Putamen (tissue), 1 donor: Measurements from ENCODE around the gene AFF3.

Source experiments
- DNase-seq: peaks from one replicate; pipeline ENCODE4 v3.0.0-alpha.2; 2016; ENCODE audit warnings: low spot score

Gene AFF3

DNA sequence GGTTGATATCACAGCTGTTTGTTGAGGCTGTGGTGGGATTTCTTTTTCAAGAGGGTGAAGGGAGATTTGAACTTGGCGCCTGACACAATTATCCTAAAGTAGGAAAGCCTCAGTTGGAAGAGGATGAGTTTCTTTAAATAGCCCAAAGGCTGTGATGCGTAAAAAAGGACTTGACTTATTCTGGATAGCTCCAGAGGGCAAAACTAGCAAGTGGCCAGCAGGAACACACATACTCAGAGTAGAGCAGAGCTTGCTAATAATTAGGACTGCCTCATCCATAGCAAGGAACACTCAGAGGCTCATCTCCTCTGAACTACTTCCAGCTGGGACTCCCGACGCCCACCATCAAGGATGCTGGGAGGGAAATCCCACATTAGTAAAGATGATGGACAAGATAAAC is 74.0 kb downstream of the AFF3 start:
- no peak for DNase-seq

DNA sequence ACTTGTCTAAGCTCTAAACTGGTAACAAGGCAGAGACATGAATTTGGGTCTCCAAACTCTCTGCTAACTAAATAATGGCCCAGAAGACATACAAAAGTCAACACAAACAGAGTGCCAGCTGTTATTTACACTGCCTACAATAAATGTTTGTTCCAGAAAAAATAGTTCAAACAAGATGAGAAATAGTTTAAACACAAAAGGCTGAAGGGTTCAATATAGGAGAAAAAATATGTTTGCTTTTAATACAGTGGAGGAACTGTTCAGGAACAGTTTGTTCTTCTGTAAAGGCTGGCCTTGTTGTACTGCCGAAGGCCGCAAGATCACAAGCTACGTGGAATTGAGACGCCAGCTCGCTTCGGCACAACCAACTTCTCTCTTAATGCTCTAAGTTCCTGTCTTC is 74.6 kb downstream of the AFF3 start:
- DNase-seq = no peak

DNA sequence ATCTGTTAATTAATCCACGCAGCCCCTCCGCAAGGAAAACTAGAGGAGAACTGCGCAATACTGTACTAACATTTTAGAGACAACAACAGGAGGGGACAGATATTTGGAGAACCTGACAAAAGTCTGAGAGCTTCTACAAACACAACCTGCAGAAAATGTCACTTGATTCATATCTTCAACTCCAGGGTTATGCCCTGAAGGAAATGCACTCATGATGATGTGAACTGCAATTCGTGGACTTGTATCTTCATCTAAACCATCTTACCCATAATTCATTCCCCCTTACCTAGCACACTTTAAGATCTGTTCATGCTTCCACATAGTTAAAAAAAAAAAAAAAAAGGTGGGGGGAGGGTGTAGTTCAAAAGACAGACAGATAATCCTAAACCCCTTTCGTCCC is 75.5 kb downstream of the AFF3 start:
- DNase-seq = no peak

DNA sequence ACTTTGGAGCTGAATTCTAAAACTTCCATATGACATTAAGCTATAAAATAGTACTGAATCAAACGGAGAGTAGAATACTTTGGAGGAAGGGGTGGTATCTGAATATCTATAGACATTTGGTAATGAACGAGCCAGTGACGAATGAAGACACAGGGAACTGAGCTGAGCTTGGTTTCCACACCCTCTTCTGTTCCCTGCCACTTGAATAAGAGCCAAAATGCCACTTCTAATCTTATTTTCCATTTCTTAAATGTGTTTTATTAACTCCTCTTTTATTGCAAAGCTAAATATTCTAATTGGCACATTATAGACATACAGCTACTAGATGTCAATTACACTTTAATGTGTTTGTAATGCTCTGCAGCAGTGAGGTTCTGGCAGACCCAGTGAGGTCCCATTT is 76.1 kb downstream of the AFF3 start:
- no peak for DNase-seq

DNA sequence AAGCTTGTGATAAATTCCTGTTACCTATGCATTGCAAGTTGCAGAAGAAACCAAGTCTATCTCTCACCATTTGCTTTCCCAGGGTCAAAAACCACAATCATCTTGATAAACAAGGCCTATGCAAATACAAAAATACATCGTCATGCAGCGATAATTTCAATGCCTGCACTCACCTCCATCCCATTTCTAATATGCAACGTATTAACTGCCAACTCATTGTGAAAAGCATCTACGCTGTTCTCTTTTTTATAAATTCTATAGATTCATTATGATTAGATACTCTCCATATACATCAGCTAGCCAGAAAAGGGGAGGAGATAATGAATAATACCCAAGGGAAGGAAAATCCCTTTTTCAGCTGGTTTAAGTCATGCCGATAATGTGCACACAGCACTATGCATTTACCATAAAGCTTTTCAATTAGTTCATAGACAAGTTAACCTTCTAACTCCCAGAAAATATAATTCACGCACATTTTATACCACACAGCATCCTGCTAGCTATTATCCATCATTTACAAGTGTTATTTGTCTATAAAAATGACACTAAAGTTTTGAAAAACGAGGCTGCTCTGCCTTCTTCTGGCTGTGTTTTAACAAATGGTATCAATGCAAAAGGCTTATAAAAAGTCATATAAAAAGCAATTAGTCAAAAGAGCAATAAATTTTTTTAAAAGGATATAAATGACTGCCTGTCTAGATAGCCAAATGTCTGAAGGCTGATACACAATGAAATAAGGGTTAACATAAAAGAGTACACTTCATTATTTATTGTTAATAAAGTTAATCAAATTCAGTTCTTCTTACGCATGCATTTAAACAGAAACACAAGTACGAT is 77.6 kb downstream of the AFF3 start:
- no peak for DNase-seq

DNA sequence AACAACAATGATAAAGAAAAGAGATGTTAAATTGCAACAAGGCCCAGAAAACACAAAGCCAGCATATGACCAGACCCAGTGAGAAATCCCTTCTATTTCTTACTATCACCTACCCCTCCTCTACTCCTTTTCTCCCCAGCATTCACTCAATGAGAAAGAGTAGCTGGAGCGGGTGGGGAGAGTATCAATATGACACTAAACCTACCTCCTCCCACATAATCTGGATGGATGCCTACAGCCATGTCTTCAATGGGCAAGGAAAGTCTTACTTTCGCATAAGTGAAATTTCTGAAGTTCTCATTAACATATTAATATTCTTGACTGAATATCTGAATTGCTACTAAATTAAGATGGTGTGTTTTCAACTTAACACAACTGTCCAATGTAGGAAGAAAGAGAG is 78.2 kb downstream of the AFF3 start:
- no peak for DNase-seq

DNA sequence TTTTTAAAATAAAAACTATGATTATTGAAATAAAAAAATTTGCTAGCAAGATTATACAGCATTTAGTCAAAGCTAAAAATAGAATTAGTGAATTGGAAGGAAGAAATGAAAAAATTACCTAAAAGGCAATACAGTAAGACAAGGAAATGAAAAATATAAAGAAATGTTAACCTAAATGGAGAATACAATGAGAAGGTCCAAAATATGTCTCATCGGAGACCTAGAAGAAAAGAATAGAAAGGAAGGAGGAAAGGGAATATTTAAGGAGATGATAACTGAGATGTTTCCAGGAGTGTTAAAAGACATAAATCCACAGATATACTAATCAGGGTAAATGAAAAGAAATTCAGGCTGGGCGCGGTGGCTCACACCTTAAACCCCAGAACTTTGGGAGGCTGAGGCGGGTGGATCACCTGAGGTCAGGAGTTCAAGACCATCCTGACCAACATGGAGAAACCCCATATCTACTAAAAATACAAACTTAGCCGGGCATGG is 78.9 kb downstream of the AFF3 start:
- no peak for DNase-seq

DNA sequence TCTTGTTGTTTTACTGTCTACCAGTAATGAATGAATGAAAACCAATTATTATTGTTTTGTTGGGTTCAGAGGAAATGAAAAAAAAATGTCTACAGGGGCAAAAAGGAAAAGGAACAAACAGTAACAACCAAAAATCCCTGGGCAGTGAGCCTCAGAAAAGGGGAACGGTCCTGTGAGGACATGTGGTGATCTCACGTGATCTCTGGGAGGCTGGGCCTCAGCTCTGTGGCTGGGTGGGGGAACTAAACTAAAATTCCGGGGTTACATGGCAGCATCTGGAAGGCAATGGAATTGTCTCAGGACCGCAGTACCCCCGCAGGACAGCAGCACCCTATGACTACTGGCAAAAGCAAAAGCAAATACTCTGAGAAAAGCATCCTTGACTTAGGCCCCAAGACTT is 80.1 kb downstream of the AFF3 start:
- no peak for DNase-seq

DNA sequence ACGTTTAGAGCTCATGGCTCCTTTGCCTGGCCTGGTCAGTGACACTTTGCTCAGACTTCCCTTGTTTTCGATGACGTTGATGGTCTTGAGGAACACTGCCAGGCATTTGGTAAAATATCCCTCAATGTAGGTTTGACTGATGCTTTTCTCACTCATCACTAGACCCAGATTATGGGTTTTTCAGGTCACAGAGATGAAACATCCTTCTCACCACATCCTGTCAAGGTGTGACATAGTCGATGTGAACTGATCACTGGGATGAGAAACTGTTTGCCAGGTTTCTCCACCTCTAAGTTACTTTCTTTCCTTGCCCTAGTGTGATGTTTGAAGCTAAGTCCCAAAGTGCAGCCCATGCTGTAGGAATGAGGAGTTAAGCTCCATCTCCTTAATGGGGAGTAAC is 81.5 kb downstream of the AFF3 start:
- DNase-seq = no peak

DNA sequence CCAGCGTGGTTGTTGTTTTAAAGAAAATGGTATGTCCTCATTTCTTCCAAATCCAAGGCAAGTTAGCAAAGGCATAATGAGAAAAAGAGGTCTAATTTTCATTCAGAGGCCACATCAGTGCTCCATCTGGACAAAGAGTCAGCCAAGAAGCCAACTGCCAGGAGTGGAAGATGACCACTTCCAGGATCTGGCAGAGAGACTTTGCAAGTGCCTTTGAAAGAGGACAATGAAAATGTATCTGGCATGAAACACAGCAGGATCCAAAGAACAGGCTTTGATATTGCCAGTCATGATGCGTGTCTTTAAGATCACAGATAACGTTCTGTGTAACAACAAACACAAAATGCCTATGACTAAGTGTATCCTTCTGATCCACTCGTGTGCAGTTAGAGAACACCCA is 82.8 kb downstream of the AFF3 start:
- DNase-seq = no peak

DNA sequence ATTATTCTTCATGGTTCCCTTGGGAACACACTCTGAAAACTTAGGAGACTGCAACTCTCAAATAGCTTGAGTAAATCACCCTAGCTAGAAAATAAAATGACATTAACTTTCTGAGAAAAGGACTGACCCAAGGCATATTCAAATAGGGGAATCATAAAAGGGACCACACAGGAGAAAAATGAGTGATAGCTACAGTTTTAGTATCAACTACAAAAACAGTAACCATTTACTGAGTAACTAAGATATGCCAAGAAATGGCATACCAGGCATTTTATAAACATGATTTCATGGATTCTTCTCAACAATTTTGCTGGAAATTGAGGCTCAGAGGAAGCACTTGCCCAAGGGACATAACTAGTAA is 84.5 kb downstream of the AFF3 start:
- no peak for DNase-seq

DNA sequence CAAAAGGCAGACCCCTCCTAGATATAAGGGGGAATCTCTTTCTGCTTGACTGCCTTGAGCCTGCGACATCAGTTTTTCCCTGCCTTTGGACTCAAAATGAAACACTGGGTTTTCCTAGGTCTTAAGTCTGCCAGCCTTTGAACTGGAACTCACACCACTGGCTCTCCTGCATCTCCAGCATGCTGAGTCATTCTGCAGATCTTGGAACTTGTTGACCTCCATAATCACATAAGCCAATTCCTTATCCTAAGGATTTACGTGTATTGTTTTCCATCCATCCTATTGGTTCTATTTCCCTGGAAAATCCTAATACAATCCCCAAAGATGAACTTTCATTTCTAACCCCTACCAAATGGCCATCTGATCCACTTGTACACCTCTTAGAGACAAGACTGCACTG is 88.0 kb downstream of the AFF3 start:
- DNase-seq = no peak

DNA sequence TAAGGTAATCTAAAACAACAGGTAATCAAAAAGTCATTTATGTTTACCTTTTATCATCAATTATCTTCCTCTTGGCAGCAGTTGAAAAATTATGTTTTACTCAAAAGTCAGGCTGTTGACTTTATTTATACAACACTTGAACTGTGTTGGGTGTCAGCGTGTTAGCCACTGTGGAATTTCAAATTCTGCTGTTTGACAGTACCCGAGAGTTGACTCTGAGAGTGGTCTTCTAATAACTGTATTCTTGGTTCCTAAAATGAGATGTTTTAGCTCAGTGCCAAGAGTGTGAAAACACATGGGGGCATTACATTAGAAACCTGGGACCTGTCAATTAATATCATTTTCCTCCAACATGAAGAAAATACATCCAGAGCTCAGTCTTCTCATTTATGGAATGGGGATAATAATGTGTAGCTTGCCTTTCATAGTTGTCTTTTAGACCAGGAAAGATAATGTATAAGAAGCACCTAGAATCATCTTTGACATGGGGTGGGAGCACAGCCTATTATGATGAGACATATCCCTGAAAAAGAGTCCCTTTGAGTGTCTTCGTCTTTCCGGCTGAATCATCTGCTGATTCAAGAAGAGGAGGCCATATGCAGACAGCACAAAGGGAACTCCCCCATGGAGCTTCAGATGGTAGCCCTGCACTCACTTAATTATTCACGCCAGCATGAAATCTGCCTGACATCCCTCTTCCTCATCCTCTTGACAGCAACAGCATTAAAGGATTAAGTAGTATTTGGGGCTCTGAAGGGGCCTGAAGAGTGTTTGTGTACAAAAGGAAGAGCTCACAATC is 89.1 kb downstream of the AFF3 start:
- no peak for DNase-seq

DNA sequence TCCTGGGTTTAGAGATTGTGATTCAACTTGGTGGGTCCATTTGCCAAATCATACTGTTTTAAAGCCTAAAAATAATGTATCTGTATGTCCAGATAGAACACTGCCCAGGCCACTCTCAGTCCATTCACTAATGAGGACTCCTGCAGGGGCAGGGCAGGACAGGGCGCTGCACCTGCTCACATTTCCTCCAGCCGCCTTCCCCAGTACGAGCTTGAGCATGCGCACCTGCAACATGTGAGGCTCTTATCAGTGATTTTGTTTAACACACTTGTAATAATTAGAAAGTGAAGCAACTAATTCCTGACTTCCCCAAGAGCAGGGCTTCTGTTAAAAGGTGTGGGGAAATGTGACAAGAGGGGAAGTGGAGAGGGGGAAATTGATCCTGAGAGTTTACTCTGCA is 89.7 kb downstream of the AFF3 start:
- no peak for DNase-seq

DNA sequence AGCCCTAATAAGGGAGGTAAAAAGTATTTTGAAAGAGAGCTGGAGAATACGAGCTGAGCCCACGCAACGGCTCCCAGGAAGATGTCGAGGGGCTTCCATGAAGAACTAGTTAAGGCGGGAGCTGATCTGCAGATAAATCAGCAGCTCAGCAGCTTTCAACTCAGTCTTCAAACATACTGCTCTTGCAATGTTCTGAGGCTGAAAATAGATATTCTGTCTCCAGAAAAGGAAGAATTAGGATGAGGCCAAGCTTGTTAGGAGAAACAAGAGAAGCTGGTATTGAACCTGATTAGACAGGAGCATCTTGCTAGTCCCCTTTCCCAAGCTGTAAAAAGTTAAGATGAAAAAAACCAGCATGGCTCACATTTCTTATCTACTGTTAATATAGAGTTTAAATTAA is 91.1 kb downstream of the AFF3 start:
- no peak for DNase-seq

DNA sequence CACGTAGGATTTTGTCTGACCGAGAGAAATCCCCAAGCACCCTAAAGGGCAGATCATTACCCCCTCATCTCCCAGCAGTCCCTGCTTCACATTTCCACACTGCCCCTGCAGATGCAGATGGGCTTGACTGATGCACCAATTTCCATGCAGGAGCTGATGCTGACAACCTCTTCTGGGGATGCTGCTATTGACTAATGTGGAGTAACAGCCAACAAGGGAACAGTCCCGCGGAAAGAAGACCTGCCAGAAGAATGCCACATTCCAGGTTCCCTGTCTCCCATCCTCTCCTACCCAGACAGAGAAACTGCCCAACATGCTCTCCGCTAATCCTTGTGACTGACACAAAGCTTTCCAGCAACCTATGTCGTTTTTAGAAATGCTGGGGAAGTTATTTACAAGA is 91.7 kb downstream of the AFF3 start:
- DNase-seq = no peak

DNA sequence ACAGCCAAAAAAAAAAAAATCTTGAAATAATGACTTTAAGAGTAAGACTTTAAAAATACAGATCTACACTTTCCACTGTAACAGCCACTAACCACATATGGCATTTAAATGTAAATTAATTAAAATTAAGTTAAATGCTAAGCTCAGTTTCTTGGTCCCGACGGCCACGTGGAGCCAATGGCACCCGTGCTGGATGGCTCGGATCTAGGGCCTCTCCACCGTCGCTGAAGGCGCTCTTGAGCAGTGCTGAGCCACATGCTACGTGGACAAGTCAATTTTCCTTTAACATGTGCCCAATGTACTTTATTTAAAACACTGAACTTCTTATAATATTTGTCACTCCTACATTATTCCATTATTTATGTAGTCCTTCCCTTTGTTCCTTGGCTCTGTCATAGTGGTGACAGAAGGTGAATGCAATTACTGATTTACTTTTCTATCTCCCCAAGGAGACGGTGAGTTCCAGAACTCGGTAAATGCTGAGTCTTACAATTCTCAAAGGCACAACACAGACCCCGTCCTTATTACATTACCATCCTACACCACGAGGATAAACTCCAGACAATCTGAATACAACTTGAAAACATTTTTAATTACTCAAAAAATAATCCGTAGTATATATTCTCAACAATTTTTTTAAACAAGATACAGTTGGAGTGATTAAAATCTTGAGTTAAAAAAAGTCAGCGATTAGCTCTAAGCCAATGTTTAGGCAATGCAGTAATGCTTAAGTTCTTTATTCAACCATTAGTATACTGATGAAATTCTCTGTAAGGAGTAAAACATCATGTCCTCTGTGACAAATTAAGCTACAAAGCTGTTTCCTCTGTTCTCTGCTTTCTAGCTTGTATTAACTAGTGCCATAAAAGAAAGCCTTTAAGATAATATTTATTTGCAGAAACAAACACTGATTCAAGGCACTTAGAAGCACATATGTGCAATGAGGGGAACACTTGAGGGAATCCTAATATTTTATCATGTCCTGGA is 95.1 kb downstream of the AFF3 start:
- no peak for DNase-seq

DNA sequence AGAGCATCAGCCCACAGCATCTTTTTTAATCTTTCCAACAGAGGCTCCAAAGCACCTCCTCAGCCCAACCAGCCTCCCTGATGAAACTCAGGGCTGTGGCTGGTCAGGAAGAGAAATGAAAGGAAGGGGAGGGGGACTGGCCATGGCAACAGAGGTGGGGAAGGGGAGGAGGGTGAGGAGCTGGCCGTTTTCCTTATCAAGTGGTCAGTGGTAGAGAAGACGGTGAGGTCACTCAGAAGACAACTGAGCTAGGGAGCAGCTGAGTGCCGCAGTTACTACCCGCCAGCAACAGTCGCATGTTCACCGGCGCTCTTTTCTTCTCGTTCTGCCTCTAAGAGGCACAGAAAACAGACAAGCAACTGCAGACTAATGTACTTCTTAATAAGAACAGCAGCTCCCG is 97.4 kb downstream of the AFF3 start:
- no peak for DNase-seq

DNA sequence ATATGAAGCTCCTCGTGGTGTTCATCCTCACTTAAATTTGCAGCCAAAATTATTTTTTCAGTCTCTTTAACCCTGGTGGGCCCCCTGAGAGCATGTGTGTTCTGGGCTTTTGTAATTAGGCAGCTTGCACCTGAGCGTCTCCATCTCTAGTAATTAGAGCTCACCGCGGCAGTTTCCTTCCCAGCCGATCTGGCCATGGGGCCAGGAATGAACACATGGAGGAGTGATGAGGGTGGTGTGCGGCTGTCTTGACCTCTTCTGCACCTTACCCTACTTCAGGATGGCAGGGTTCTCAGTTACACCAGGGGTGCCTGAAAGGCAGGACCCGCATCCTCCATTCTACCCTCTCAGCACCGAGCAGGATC is 98.5 kb downstream of the AFF3 start:
- no peak for DNase-seq

DNA sequence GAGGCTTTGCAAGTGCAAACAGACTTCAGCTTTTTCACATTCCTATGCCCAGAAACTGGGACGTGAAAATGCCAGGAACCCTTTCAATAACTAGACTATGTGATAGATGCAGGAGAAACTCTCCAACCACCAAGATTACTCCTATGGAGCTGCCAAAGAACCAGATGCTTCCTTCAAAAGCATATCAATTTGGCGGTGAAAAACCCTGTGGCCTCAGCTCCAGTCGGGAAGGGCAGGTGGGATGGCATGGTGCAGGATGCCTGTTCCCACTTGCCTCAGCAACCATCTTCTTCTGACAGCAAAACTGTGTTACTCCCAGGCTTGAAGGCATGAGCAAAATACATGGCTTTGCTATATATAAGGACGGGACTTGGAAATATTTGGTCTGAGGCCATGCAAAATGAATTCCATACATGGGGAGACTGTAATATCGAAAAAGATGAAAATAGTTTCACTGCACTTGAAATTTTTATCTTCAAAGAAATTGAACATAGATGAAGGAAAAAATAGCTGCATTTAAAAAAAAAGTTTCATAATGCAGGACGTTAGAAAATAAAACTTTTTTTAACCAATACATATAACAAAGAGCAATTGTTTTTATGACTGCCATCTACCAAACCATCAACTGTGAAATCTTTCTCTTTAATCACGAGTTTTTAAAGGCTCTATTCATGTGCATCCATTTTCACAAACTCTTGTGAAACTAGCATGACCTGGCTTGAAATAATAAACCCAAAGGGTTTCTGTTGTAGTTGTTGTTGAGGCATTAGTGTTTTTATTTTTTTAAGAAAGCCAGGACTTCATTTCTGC is 99.1 kb downstream of the AFF3 start:
- DNase-seq = no peak

DNA sequence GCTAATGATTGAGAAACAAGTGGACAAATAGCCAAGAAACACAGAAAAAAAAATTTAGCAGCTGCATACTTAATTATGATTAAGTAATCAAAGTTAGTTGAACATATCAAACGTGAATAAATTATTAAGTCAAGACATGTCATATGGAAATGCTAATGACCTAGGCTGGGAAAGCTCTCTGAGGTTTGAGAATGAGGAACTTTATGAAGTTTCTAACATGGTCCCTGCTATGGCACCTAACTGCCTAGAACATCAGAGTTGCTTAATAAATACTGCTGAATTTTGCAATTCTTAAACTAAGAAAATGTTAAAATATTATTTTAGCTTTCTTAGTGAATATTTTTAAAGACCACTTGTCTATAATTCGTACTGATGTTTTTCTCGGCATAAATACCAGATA is 99.8 kb downstream of the AFF3 start:
- no peak for DNase-seq

DNA sequence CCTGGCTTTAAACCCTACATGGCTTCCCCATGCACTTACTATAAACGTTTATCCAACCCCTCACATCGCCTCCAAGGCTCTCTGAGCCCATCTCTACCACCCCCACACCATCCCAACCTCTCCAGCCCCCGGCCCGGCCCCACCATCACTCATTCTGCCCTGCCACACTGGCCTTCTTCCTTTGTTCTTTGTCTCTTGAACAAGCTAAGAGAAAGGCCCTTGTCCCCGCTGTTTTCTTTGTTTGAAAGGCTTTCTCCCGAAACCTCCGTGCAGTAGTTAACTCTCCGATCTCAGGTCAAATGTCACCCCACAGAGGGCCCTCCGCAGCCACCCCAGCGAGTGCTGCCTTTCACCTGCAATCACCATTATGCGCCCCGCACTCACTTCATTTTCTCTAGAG is 100.4 kb downstream of the AFF3 start:
- no peak for DNase-seq
